Measurements from ENCODE around the gene NCOA7.
"Not testable (repeated sequence)": the region's sequence is repeated elsewhere in the genome, so short reads cannot be mapped to it uniquely, and the experiment has no call there.

Gene NCOA7

DNA sequence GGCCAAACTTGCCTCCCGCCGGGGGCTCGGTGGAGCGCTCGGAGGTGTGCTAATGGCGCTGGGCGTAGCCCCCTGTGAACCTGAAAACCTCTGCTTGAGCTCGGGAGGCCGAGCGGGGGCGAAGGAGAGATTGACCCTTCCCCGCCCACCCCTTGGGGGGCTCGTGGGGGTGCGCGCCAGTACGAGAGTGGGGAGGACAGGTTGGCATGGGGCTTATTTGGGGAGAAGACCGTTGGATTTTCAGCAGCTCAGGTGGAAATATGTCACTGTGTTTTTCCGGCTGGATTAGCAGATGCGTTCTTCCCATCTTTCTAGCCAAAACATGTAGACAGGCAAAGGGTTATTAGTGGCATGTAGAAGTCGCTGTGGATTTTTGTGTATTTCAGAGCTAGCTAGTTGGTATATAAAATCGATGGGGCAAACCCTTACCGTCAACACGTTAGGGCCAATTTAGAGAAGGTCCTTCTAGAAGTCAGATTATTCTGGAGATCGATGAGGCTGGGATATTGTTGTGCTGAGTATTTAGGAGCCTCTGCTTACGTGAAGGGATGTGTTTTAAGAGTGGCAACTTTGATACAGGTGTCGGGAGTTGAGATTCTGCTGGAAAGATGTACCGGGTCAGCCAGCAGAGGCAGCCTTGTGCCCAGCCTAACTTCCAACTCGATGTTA lies 525 bp downstream of the NCOA7 start:
- DNase-seq (ENCODE audit: low read depth): peak; percentile 28

GRCh38 chr6:125791820-125792165 lies 1.0 kb downstream of the NCOA7 start:
- no peak for DNase-seq (ENCODE audit: low read depth)

DNA sequence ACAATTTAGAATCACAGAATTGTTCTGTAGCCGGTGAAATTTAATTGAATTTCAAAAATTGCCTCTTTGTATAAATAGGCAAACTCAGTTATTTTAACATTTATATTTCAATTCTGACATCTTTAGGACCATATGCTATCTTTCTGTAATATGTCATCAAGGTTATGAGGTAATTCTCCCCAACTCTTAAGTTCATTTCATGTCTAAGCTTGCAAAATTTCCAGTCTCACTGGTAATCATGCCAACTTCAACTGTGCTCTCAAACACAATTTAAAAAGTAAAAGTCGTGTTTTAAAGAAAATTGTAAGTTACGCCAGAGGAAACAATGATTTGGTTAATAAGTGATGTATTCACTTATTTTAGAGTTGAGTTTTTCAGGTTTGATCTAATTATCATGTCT lies 1.4 kb downstream of the NCOA7 start:
- no peak for DNase-seq (ENCODE audit: low read depth)

- DNase-seq (ENCODE audit: low read depth): no peak
These were observed 1.9 kb downstream of the NCOA7 start for GRCh38 chr6:125792680-125793079.

DNA sequence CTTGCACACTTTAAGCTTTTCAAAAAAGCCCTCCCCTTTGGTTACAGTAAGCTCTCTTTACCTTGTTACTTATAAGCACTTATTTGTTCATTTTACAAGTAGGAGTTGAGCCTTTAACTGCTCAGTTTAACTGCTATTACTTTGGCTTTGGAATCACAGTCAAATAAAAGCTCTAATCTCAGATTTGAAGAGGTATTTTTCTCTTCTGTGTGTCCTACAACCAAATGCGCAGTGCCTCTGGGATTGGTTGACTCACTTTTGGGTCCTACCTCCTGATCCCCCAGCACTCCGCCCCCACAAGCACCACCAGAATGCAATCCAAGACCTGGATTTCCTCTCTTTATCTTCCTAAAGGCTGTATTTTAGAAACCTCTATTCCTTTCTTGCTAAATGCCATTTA lies 2.5 kb downstream of the NCOA7 start:
- no peak for DNase-seq (ENCODE audit: low read depth)

- no peak for DNase-seq (ENCODE audit: low read depth)
These were observed 3.1 kb downstream of the NCOA7 start for GRCh38 chr6:125793863-125794262.

DNA sequence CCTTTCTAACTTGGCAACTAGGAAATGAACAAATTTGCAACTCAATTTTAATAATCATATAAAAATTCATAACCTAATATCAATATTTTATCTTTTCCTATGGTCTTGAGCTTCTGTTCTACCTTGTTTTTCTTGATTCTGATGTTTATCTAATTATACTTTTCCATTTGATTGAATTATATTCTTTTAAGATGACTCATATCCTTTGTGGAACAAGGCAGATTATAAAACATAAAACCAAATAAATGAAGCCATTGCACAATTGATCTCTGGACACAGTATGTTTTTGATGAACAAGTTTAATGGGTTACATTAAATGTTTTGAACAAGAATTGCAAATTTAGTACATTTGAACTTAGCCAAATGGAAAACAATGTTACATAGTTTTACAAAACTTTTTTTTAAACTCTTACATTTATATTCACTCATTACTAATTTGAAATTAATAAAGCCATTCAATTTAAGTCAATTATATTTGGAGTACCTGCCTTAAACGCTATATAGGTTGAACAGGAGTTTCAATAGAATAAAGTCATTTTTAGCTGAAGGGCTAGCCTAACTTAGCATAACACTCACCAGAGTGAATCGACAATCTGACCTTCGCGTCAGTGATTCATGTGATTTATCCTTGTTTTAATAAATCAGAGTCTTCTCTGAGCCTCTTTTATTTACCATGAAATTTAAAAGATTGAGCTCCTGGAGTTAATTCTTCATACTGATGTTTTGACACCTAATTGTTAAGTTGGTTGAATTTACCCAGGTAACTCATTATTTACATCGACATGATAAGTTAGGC lies 3.8 kb downstream of the NCOA7 start:
- DNase-seq (ENCODE audit: low read depth): no peak

- DNase-seq (ENCODE audit: low read depth): no peak
These were observed 4.5 kb downstream of the NCOA7 start for GRCh38 chr6:125795301-125795700.

DNA sequence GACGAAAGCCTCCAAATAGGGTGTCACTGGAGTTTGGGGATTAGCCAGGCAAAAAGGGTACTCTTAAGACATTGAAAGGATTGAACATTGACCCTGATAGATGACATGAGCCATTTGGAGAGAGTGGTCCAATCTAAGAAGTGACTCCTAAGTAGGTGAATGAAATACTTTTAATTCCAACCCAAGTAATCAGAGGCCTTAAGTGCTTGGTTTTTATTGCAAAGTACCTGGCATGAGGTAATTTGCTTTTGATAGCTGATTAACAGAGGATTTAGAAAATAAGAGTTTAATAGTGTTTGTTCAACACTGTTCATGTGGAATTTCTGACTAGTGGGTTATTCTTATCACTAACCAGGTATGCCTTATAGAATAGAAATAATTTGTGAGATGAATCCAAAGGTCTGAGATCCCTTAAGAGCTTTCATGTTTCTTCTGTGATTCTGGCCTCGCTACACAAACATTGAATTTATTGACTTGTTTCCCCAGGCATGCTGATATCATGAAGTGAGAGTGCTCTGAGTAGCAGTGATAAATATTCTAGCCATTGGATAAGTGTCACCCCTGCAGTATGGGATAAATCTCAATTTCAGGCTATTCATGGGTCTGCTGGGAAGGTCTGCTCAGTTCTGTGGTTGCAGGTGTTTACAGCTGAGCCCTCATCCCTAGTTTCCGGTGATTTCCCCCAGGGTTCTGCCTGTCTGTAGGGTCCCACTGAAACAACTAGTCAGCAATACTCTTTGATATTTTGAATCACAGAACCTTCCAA lies 6.5 kb downstream of the NCOA7 start:
- DNase-seq (ENCODE audit: low read depth): no peak

- DNase-seq (ENCODE audit: low read depth): no peak
These were observed 7.2 kb downstream of the NCOA7 start for GRCh38 chr6:125797886-125798444.

DNA sequence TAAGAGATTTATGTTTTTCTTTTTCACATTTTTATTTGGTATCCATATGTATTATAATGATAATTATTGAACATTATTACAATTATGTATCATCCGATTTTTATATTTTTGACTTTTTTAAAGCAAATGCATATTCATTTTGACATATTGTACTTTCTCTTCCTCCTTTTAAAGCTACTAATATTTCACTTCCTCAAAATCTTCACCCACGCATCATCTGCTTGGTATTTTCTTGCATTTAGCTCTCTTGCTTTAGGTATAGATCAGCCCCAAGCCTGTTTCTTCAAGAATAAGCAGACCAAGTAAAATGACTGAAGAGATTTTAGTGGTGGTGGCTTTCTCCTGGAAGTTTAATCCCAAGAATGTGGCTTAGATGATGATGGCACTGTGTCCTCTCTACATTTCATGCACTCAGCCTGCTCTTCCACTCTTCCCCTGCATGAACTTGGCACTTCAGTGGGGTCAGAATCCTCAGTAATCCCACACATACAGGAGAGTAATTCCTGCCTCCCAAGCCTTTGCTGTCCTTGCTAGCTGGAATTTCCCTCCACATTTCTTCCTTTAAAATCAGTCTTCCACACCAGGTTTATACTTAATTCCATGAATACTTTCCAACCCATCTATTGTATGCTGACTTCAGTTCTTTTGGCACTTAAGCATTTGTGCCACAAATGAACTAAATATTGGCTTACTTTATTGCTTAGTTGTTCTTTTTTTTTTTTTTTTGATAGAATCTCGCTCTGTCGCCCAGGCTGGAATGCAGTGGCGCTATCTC lies 8.2 kb downstream of the NCOA7 start:
- no peak for DNase-seq (ENCODE audit: low read depth)

DNA sequence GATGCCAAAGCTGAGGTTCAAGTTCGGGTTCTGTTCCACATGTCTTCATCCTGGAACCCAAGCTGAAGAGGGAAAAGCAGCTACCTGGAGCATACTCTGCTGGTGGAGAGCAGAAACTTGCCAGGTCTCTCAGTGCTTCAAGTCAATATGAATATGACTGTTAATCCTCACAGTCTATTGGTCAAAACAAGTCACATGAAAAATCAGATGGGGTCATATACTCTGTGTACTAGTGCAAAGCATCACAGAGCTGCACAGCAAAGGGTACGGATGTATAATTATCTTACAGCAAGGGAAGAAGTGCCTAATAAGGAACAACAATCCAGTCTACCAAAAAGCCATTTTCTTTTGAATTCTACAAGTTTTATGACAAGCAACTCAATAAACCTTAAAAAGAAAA lies 11.6 kb downstream of the NCOA7 start:
- DNase-seq (ENCODE audit: low read depth): no peak

DNA sequence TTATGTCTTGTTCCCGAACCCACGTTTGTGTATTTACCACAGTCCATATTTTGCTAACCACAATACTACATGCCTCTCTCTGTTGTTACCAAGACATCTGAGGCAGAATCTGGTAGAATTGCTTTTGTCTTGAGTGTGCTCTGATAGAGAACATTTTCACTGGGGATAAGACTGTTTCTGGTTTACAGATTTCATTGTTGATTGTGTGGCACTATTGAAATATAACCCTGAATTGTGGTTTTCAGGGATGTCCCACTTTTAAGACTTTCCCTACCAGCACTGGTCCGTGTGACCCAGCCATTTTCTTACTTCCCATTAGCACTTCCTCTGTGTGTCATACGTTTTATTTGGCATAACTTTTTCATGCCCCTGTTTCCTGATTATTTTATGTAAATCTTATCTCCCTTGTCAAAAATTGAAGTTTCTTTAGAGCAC lies 12.2 kb downstream of the NCOA7 start:
- no peak for DNase-seq (ENCODE audit: low read depth)

GRCh38 chr6:125804264-125804663 lies 13.5 kb downstream of the NCOA7 start:
- DNase-seq (ENCODE audit: low read depth): peak; percentile 13

DNA sequence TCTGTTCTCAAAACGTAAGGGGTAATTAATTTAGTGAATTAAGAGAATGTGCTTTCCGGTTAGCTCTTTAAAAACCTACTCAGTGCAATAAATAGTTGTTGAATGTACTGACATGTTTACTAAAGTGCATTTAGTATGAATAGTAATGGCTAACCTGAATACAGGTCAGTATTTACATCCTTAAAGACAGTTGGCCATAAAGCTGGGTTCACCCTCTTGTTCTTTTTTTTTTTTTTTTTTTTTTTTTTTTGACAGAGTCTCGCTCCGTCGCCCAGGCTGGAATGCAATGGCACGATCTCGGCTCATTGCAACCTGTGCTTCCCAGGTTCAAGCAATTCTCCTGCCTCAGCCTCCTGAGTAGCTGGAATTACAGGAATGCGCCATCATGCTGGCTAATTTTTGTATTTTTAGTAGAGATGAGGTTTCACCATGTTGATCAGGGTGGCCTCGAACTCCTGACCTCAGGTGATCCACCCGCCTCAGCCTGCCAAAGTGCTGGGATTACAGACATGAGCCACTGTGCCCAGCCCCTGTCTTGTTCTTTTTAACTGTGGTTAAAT lies 14.2 kb downstream of the NCOA7 start:
- DNase-seq (ENCODE audit: low read depth): not testable (repeated sequence)

DNA sequence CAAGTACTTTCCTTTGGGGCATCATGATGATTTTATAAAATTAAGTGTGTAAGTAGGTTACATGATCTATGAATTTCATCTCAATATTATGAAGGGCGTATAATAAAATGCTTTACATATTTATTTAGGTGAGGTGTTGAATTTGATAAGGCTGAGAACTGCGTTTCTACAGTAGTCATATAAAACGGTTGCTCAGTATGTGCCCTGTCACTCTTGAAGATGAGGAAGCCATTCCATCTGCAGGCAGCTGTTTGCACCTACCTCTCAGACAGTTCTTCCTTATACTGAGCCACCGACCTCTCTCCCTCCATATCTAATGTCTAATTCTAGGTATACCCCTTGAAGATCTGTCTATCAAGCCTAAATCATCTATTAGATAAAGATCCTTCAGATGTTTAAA lies 16.1 kb downstream of the NCOA7 start:
- DNase-seq (ENCODE audit: low read depth): no peak

DNA sequence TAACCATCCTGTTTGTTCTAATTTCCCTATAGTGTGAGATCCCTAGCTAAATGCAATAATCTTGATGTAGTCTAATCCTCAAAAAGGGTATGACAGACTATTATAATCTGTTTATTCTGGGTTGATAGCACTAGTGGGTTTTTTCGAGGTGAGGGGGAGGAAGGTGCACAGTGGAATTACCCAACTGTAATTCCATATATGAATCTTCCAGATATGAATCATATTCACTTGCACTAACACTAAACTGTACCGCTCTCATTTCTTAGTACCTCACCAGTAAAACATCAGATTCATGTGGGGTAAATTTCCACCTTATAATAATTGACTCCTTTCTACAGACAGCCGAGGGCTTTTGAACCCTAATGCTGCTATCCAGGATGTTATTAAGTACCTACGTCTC lies 16.5 kb downstream of the NCOA7 start:
- DNase-seq (ENCODE audit: low read depth): no peak

GRCh38 chr6:125808060-125808459 lies 17.3 kb downstream of the NCOA7 start:
- no peak for DNase-seq (ENCODE audit: low read depth)

DNA sequence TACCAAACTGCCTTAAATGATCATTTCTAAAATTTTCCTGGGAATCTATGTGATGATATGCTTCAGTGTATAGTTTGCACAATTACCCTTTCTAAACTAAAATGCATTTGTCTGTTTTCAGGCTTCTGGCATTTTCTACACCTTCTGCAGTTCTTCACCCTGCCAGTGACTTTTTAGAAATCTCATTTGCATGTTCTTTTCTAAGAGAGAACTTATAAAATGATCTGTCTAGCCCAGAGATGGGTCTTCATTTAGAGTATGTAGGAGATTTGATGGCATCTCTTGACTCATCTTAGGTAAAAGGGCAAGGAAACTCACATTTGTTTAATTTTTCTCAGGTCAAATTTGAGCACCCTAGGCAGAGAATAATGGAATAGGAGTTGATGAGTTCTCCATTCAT lies 17.8 kb downstream of the NCOA7 start:
- DNase-seq (ENCODE audit: low read depth): no peak

- no peak for DNase-seq (ENCODE audit: low read depth)
These were observed 18.9 kb downstream of the NCOA7 start for GRCh38 chr6:125809570-125810170.

DNA sequence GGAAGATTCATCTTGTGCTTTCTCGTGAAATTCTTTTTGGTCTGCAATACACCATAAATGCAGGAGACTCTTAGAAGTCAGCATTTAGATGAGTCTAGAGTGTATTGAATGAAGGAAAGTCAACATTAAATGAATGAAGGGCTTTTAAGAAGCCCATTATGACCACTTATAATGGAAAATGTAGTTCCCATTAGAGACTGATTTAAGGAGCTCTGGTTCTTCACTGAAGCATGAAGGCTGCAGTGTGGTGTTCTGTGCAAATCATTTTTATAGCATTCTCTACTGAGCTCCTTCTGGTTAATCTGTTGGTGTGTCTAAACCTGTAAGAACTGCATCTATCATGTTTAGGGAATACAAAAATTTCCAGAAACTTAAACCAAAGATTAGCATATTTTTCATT lies 19.7 kb downstream of the NCOA7 start:
- no peak for DNase-seq (ENCODE audit: low read depth)

Data from activated T-helper 9 cell treated with anti-CD3 and anti-CD28 coated beads, Interleukin-2, amount 50 U/mL, for 16 hours (primary cell).